OCI-M1 (cell line): ENCODE data around the gene MYBPC1.
"Not testable (repeated sequence)": the region's sequence is repeated elsewhere in the genome, so short reads cannot be mapped to it uniquely, and the experiment has no call there.

Experiments used
- DNase-seq: peaks from one replicate; lab custom pipeline; 2025; lab: John Stamatoyannopoulos, UW

MYBPC1 gene

GRCh38 chr12:101733166-101733565 is 138.4 kb downstream of the MYBPC1 start:
- DNase-seq = no peak

- not testable (repeated sequence) for DNase-seq
Measured at GRCh38 chr12:101734482-101734881, 139.7 kb downstream of the MYBPC1 start.
